ENCODE data around the gene SSX5. TPM values are rescaled to one million over a fixed set of nuclear protein-coding genes. Genes with fewer than 3 reads are reported as not detected.
"Not testable (repeated sequence)": the region's sequence is repeated elsewhere in the genome, so short reads cannot be mapped to it uniquely, and the experiment has no call there.

SSX5 gene, protein sequence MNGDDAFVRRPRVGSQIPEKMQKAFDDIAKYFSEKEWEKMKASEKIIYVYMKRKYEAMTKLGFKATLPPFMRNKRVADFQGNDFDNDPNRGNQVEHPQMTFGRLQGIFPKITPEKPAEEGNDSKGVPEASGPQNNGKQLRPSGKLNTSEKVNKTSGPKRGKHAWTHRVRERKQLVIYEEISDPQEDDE
- total RNA-seq: not detected

DNA sequence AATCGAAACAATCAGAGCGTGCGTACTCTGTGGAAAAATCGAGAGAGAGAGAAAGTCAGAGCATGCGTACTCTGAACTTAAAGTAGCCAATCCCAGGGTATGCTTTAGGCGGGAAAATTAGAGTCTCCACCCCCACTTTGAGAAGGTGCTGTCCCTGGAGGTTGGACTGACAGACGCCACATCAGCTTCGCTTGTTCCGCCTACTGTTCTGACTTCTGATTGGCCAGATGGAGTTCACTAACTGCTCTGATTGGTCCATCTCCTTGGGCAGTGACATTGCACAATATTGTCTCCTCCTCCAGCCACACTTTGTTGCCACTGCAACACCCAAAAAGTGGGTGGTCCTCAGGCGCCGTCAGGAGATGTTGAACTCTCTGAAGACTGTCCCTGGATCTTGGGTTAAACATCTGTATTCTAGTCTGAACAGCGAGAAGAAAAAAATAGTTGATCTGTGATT is at the start of gene SSX5:
TSS of gene SSX5 (minus strand) at position 51 of the 457 bp plus-strand sequence. CDS start 1,437 bp downstream, outside the sequence.
- Mint-ChIP-seq H3K27ac (no peak within 1 kb of the TSS), H3K4me1 (ENCODE audit: low read depth) (no peaks in the 10 kb centered on the region), H3K9me3 (no peaks in the 10 kb centered on the region), H3K27me3 (ENCODE audit: low read depth) (peaks cover 17% of the 10 kb centered on the region), H3K4me3 (no peak within 1 kb of the TSS), H3K36me3 (ENCODE audit: insufficient read depth in 2 of 2) (no peaks in the 10 kb centered on the region)
- DNase-seq: no peak
- no peak for ATAC-seq (replicated peaks in 1 of 2)

DNA sequence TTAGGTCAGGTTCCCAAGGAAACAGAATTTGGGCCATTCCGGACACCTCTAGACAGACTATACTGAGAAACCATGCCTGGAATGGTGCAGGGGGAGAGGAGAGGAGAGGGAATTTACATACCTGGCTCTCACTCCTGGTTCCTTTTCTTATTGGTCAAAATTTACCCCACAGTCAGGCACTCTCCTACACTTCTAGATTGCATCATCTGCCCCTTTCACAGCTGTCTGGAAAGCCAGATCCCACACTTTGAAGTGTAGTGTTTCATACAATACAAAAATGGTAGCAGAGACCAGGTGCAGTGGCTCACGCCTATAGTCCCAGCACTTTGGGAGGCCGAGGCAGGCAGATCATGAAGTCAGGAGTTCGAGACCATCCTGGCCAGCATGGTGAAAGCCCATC is 27.6 kb upstream of the SSX5 start:
- not testable (repeated sequence) for H3K36me3 Mint-ChIP-seq (ENCODE audit: insufficient read depth in 2 of 2); H3K9me3 Mint-ChIP-seq; H3K4me1 Mint-ChIP-seq (ENCODE audit: low read depth); DNase-seq; H3K27me3 Mint-ChIP-seq (ENCODE audit: low read depth); H3K4me3 Mint-ChIP-seq; H3K27ac Mint-ChIP-seq; ATAC-seq (replicated peaks in 1 of 2)

DNA sequence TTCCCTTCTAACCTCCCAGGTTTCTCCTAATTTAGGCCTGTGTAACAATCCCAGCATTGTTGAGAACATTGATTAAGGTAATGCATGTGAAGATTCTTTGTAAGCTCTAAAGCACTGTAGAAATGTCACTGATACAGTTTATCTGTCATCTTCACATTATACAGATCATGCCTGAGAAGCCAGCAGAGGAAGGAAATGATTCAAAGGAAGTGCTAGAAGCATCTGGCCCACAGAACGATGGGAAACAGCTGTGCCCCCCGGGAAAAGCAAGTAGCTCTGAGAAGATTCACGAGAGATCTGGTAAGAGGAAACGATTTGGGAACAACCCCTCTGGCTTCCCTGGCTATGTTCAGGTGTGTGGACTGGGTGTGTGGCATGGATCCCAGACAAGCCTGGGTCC is 17.7 kb upstream of the SSX5 start:
- not testable (repeated sequence) for H3K27ac Mint-ChIP-seq; DNase-seq; ATAC-seq (replicated peaks in 1 of 2); H3K9me3 Mint-ChIP-seq; H3K4me3 Mint-ChIP-seq; H3K36me3 Mint-ChIP-seq (ENCODE audit: insufficient read depth in 2 of 2)
- Mint-ChIP-seq H3K27me3 (ENCODE audit: low read depth) (peaks cover 37% of the 10 kb centered on the region), H3K4me1 (ENCODE audit: low read depth) (peaks cover 11% of the 10 kb centered on the region)

DNA sequence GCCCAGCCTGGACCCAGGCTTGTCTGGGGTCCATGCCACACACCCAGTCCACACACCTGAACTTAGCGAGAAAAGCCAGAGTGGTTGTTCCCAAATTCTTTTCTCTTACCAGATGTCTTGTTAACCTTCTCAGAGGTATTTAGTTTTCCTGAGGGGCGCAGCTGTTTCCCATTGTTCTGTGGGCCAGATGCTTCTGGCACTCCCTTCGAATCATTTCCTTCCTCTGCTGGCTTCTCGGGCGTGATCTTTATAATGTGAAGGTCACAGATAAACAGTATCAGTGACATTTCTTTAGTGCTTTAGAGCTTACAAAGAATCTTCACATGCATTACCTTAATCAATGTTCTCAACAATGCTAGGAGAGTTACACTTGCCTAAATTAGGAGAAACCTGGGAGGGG is 6.6 kb downstream of the SSX5 start:
- H3K27ac Mint-ChIP-seq; H3K4me1 Mint-ChIP-seq (ENCODE audit: low read depth); H3K36me3 Mint-ChIP-seq (ENCODE audit: insufficient read depth in 2 of 2); H3K4me3 Mint-ChIP-seq; H3K9me3 Mint-ChIP-seq; ATAC-seq (replicated peaks in 1 of 2); DNase-seq: not testable (repeated sequence)
- peaks cover 28% of the 10 kb centered on the region for H3K27me3 Mint-ChIP-seq (ENCODE audit: low read depth)

DNA sequence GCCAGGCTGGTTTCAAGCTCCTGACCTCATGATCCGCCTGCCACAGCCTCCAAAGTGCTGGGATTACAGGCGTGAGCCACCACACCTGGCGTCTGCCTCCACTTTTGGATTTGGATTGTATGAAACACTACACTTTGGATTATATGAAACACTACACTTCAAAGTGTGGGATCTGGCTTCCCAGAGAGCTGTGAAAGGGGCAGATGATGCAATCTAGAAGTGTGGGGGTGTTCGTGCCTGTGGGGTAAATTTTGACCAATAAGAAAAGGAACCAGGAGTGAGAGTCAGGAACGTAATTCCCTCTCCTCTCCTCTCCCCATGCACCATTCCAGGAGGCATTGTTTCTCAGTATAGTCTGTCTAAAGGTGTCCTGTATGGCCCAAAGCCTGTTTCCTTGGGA is 14.7 kb downstream of the SSX5 start:
- DNase-seq: not testable (repeated sequence)

DNA sequence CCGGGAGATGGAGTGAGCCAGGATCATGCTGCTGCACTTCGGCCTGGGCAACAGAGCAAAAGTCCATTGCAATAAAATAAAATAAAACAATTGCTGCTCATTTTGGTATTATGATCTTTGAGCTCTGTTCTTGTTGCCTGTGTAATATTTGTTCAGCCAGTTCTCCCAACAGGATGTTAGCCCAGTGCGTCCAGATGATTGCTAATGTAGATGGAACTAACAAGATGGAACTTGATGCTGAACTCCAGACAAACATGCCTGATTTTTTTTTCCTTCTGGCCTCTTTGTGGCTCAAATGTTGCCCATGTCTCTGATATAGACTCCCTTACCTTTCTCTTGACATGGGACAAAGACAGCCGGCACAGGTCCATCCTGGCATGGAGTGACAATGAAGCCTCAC is 15.8 kb downstream of the SSX5 start:
- peaks cover 57% of the 10 kb centered on the region for H3K27me3 Mint-ChIP-seq (ENCODE audit: low read depth)
- H3K4me1 Mint-ChIP-seq (ENCODE audit: low read depth): no peaks in the 10 kb centered on the region
- no peaks in the 10 kb centered on the region for H3K9me3 Mint-ChIP-seq
- H3K36me3 Mint-ChIP-seq (ENCODE audit: insufficient read depth in 2 of 2): no peaks in the 10 kb centered on the region
- no peak overlapping the region for H3K27ac Mint-ChIP-seq
- H3K4me3 Mint-ChIP-seq: no peak overlapping the region
- DNase-seq (no peak), ATAC-seq (replicated peaks in 1 of 2) (no peak)

More for the DNA sequence above, 14.7 kb downstream of the SSX5 start:
- not testable (repeated sequence) for H3K36me3 Mint-ChIP-seq (ENCODE audit: insufficient read depth in 2 of 2); ATAC-seq (replicated peaks in 1 of 2); H3K9me3 Mint-ChIP-seq; H3K27ac Mint-ChIP-seq; H3K4me3 Mint-ChIP-seq; H3K4me1 Mint-ChIP-seq (ENCODE audit: low read depth)
- peaks cover 66% of the 10 kb centered on the region for H3K27me3 Mint-ChIP-seq (ENCODE audit: low read depth)

DNA sequence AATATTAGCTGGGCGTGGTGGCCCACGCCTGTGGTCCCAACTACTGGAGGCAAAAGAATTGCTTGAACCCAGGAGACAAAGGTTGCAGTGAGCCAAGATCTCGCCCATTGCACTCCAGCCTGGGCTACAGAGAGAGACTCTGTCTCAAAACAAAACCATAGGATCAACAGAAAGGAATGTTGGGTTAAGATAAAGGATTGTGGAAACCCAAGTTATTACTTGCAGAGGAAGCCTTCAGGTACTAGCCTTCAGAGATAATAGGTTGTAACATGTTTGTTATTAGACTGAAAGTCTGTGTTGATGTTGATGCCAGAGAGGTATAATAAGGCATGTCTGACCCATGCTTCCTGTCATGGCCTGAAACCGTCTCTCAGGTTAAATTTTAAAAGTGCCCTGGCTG is 16.9 kb downstream of the SSX5 start:
- H3K9me3 Mint-ChIP-seq: no peaks in the 10 kb centered on the region
- peaks cover 46% of the 10 kb centered on the region for H3K27me3 Mint-ChIP-seq (ENCODE audit: low read depth)
- no peaks in the 10 kb centered on the region for H3K4me1 Mint-ChIP-seq (ENCODE audit: low read depth)
- H3K4me3 Mint-ChIP-seq: no peak overlapping the region
- no peak overlapping the region for H3K27ac Mint-ChIP-seq
- ATAC-seq (replicated peaks in 1 of 2): no peak
- no peaks in the 10 kb centered on the region for H3K36me3 Mint-ChIP-seq (ENCODE audit: insufficient read depth in 2 of 2)
- DNase-seq: no peak

DNA sequence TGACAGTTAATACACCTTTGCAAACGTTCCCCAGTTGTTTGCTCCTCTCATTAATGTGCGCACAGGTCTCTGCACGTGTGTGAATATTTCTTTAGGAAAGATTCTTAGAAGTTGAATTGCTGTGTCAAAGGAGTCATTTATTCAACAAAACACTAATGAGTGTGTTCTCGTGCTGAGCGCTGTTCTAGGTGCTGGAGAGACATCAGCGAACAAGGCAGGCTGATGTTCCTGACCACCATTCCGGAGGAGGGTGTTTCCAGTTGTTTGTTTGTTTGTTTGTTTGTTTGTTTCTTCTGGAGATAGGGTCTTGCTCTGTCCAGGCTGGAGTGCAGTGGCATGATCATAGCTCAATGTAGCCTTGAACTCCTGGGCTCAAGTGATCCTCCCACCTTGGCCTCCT is 30.3 kb downstream of the SSX5 start:
- H3K9me3 Mint-ChIP-seq; H3K36me3 Mint-ChIP-seq (ENCODE audit: insufficient read depth in 2 of 2); DNase-seq; H3K4me1 Mint-ChIP-seq (ENCODE audit: low read depth); H3K4me3 Mint-ChIP-seq; ATAC-seq (replicated peaks in 1 of 2); H3K27ac Mint-ChIP-seq: not testable (repeated sequence)
- peaks cover 30% of the 10 kb centered on the region for H3K27me3 Mint-ChIP-seq (ENCODE audit: low read depth)

DNA sequence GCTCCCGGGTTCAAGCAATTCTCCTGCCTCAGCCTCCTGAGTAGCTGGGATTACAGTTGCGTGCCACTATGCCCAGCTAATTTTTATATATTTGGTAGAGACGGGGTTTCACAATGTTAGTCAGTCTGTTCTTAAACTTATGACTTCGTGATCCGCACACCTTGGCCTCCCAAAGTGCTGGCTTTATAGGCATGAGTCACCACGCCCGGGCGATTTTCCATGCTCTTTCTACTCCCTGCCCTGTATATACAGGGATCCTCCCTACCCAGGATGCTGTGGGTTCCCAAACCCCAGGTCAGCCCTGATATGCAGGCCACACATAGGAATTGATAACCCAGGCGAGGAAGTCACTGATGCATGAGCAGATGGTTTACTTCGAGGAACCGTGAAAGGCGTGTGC is 31.4 kb downstream of the SSX5 start:
- ATAC-seq (replicated peaks in 1 of 2): no peak

DNA sequence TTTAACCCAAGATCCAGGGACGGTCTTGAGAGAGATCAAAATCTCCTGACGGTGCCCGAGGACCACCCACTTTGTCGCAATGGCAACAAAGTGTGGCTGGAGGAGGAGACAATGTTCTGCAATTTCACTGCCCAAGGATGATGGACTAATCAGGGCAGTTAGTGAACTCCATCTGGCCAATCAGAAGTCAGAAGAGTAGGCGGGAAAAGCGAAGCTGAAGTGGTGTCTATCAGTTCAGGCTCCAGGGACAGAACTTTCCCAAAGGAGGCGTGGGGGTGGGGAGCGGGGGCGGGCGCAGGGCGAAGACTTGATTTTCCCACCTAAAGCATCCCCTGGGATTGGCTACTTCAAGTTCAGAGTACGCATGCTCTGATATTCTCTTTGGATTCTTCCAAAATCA is 40.6 kb downstream of the SSX5 start:
- Mint-ChIP-seq H3K4me1 (ENCODE audit: low read depth) (no peaks in the 10 kb centered on the region), H3K27me3 (ENCODE audit: low read depth) (peaks cover 44% of the 10 kb centered on the region), H3K36me3 (ENCODE audit: insufficient read depth in 2 of 2) (peaks cover 0 to 1% of the 10 kb centered on the region in 2 donors), H3K27ac (no peak overlapping the region), H3K9me3 (no peaks in the 10 kb centered on the region), H3K4me3 (no peak overlapping the region)
- DNase-seq: no peak
- ATAC-seq (replicated peaks in 1 of 2): no peak

More for the DNA sequence above, 31.4 kb downstream of the SSX5 start:
- no peak overlapping the region for H3K4me3 Mint-ChIP-seq
- peaks cover 41% of the 10 kb centered on the region for H3K27me3 Mint-ChIP-seq (ENCODE audit: low read depth)
- DNase-seq: no peak
- H3K4me1 Mint-ChIP-seq (ENCODE audit: low read depth): no peaks in the 10 kb centered on the region
- no peaks in the 10 kb centered on the region for H3K9me3 Mint-ChIP-seq
- H3K36me3 Mint-ChIP-seq (ENCODE audit: insufficient read depth in 2 of 2): no peaks in the 10 kb centered on the region
- no peak overlapping the region for H3K27ac Mint-ChIP-seq

DNA sequence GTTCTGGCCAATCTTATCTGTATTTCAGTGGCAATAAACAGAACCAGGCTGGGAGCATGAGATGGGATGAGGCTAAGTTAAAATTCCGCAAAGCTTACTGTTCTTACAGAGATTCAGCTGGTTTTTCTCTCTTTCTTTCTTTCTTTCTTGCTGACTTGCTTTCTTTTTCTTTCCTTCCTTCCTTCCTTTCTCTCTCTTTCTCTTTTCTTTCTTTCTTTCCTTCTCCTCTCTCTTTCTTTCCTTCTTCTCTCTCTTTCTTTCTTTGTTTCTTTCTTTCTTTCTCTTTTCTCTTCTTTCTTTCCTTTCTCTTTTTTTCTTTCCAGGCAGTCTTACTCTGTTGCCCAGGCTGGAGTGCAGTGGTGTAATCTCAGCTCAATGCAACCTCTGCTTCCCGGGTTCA is 41.8 kb downstream of the SSX5 start:
- no peak overlapping the region for H3K27ac Mint-ChIP-seq
- H3K4me1 Mint-ChIP-seq (ENCODE audit: low read depth): no peaks in the 10 kb centered on the region
- ATAC-seq (replicated peaks in 1 of 2): no peak

DNA sequence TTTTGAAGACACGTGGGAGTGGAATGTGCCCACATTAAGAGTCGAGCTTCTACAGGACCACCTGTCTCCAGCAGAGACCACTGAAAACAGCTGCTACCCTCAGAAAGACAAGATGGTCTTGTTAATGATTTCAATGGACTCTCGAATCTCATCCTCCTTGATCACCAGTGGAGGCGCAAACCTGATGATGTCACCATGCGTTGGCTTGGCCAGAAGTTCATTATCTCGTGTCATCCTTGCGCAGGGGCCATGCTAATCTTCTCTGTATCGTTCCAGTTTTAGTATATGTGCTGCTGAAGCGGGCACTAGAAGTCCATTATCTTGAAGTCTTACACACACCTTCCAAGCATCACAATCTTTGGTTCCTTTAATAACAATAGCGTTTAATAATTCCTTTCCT is 42.8 kb downstream of the SSX5 start:
- no peaks in the 10 kb centered on the region for H3K4me1 Mint-ChIP-seq (ENCODE audit: low read depth)
- peaks cover 40% of the 10 kb centered on the region for H3K27me3 Mint-ChIP-seq (ENCODE audit: low read depth)
- DNase-seq: no peak
- peaks cover 0 to 1% of the 10 kb centered on the region in 2 donors for H3K36me3 Mint-ChIP-seq (ENCODE audit: insufficient read depth in 2 of 2)
- no peak overlapping the region for H3K4me3 Mint-ChIP-seq
- no peaks in the 10 kb centered on the region for H3K9me3 Mint-ChIP-seq
- no peak overlapping the region for H3K27ac Mint-ChIP-seq
- ATAC-seq (replicated peaks in 1 of 2): no peak

More for the DNA sequence above, 41.8 kb downstream of the SSX5 start:
- Mint-ChIP-seq H3K9me3 (no peaks in the 10 kb centered on the region), H3K27me3 (ENCODE audit: low read depth) (peaks cover 43% of the 10 kb centered on the region), H3K4me3 (no peak overlapping the region), H3K36me3 (ENCODE audit: insufficient read depth in 2 of 2) (peaks cover 0 to 1% of the 10 kb centered on the region in 2 donors)
- DNase-seq: no peak

DNA sequence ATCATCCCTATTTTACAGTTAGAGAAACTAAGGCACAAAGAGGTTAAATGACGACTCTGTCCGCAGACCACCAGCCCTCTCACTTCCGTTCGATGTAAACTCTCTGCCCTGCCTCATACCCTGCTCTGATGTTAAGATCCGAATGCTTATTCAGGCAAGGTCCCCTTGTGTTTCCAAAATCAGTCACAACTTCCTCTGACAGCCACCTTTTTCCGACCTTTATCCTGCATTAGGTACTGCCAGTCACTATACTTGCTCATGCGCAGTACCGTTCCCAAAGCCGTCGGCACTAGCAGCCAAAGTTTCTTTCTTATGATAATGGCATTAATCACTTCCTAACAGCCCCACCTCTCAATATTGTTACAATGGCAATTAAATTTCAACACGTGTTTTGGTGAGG is 53.9 kb downstream of the SSX5 start:
- H3K4me1 Mint-ChIP-seq (ENCODE audit: low read depth): peaks cover 27% of the 10 kb centered on the region
- not testable (repeated sequence) for H3K9me3 Mint-ChIP-seq; H3K27ac Mint-ChIP-seq; H3K36me3 Mint-ChIP-seq (ENCODE audit: insufficient read depth in 2 of 2)
- DNase-seq: peak; percentile 13 to 32
- peaks cover 17% of the 10 kb centered on the region for H3K27me3 Mint-ChIP-seq (ENCODE audit: low read depth)
- ATAC-seq (replicated peaks in 1 of 2): peak; percentile 79 to 90
- peak overlapping the region; percentile 34 to 36 for H3K4me3 Mint-ChIP-seq

DNA sequence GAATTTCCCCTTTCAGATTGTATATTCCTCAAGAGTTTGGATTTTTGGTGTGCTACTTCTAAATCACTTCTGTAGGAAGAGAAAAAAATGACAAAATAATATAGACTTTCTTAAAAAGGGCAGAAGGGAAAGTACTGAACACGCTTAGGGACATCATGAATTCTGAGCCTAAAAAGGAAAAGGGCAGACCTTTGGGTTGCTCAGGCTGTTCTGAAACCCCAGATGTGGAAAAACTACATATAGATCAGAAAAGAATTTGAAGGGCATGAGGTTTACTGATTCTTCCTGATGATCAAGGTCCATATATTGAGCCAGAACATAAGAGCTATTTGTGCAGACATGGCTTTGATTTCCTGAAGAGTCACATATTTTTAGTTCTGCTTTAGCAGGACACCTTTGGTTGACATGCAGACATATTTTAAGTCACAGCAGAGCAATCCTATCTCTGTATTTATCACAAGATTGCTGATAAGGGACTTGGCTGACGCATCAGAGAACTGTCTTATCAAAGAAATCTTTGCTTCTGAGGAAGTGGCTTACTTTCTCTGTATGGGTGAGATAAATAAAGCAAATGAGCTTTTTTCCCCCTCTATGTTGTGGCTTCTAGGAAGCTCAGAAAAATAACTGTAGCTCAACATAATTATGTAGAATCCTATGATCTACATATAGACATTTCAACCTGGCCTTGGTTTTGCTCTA is 54.6 kb downstream of the SSX5 start:
- not testable (repeated sequence) for DNase-seq; H3K9me3 Mint-ChIP-seq; H3K27ac Mint-ChIP-seq; H3K4me3 Mint-ChIP-seq; H3K36me3 Mint-ChIP-seq (ENCODE audit: insufficient read depth in 2 of 2)
- Mint-ChIP-seq H3K4me1 (ENCODE audit: low read depth) (peaks cover 27% of the 10 kb centered on the region), H3K27me3 (ENCODE audit: low read depth) (peaks cover 17% of the 10 kb centered on the region)
- peak; percentile 81 to 84 for ATAC-seq (replicated peaks in 1 of 2)

Data from activated T-cell treated with anti-CD3 and anti-CD28 coated beads, Interleukin-2, amount 50 U/mL, for 72 hours (primary cell).